ENCODE measurements around the gene SCAMP2.

Gene SCAMP2

DNA sequence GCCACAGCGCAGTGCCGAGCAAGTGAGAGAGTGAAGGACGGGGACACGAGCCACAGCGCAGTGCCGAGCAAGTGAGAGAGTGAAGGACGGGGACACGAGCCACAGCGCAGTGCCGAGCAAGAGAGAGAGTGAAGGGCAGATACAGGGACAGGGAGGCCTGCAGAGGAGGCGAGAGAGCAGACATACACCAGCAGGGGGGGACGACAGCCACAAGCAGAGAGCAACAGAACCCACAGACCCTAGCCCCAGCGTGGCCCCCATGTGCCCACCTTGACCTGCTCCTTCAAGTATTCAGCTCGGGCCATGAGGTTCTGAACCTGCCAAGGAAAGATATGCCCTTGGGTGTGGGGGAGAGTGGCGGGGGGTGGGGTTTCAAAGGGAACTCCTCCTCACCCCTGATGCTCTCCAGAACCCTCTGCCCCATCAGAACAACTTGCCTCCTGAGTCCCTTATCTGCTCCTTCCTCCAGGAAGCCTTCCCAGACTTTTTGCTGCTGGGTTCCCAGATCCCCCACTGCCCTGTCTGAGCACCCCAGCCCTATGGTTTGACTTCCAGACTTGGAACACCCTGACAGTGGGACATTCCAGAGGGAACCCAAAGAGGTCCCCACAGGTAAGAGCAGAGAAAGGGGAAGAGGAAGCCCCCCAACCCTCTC is 35.6 kb downstream of the SCAMP2 start:
- DNase-seq = no peak

DNA sequence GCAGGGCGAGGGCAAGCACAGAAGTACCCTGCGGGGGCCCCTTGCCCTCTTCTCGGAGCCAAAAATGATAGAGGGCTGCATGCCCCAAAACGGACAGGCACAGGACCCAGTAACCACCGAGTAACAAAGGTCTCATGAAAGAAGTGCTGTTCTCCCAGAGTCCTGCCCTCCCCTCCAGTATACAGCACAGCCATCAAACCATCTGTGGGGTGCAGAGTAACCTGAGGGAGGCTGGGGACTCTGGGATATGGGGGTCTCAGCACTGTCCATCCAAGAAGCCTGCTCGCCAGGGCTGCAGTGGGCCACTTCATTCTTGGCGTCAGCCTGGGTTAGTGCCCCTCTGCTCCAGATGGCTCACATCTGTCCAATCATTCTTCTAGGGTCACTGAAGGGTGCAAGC is 36.3 kb downstream of the SCAMP2 start:
- DNase-seq = no peak

DNA sequence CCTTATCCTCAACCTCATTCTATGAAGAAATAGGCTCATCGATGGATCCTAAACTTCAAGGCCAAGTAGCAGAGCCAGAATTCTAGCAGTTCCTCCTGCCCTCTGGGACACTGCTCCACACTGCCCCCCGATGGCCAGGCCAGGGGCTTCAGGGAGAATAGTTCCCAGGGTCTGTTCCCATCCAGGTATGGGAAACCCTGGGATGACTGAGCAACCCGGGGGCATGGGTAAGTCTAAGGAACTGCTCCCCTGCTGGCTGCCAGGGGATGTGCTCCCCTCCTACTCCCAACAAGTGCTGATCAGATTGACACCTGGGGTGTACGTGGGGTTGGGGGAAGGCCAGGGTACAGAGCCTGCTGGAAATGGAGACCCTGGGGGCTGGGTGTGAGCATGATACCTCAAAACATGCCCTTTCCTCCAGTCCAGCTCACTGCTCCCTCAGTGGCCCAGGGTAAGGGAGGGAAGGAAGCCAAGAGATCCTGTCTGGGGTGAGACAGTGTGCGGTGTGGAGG is 37.8 kb downstream of the SCAMP2 start:
- peak; percentile 34 to 73 for DNase-seq

DNA sequence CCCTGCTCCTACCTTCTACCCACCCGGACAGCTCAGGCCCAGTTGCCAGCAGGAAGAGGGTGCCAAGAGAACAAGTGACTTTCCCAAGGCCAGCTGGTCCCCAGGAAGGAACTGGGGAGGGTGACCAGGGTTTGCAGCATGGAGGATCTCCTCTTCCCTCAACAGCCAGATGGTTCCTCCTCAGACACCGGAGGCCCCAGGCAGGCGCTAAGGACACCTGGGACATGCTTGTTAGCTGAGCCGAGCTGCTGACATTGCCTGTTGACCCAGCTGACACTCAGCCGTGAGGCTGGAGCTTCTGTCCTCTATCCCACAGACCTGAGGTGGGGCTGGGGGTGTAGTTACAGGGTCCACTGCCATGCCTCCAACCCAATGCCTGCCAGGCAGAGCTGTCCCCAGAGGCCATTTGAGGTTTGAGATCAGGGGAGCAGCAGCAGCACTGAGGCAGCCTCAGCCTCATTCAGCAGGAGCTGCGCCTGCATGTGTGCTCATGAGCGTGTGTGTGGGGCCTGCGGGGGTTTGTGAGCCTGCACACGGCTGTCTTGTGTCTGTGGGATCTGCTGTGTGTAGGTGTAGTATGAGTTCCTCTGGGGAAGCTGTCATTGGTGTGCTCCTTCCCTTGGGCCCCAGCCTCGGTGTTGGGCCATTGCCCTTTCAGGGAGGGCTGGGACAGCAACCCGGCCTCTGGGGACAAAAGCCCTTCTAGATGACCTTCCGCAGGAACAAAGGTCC is 39.6 kb downstream of the SCAMP2 start:
- peak in 1 of 2 donors; percentile 43 for DNase-seq

DNA sequence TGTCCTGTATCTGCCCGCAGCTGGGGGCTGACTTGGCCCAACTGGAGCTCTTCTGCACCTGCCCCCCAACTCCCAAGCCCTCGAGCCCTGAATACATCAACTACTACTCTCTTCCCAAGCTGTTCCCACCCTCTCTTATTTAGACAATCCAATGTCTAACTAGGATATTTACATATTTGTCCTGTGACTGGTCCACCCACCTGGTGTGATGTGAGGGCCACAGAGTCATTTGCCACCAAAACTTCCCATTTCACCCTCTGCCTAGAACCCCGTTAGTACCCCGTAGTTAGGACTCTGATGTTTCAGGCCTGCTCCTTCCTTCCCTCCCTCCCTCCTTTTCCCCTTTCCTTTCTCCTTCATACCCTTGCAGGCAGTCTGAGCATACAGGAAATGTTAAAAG is 40.3 kb downstream of the SCAMP2 start:
- DNase-seq = peak in 1 of 2 donors; percentile 32

DNA sequence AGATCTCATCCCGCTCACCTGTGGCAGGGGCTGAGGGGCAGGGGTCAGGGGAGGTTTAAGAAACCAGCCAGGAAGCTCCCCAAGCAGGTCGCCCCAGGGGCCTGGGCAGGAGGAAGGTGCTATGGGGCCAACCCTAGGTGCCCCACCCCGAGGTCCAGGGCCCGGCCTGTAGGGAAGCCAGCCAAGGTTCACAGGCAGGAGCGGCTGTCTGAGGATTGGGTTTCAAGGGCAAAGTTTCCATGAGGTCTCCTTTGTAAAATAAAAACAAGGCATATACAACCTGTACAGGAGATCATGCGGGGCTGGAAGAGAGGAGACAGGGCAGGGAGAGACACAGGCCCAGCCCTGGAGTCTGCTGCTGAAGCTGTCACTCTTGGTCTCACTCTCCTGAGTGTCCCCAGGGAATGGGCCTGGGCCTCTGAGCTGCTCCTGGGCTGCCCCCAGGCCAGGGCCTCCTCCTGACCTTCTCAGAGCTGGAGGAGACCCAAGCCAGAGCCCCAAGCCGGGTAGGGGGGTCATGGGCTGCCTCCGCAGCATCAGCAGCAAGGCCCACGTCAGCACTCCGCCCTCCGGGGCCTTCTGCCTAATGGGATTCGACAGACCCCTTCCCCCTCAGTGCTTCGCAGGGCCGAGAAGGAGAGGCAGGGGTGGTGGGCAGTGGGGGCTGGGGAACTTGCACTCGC is 41.2 kb downstream of the SCAMP2 start:
- DNase-seq = no peak

DNA sequence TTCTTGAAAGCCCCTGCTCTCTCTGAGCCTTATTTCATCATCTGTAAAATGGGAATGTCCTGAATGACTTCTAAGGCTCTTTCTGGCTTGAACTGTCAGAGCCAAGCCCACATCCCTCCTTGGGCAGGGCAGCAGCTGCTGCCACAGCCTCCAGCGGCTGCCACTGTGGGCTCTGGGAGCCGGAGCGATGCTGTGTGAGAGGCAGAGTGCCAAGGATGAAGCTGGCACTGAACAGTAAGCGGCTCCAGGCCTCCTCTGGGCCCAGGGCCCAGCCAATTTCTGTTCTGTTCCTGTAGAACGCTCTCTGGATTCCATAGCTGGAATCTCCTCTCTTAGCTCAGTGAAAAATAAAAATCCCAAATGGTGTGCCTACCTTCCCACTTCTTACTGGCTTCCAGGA is 42.3 kb downstream of the SCAMP2 start:
- DNase-seq = no peak

DNA sequence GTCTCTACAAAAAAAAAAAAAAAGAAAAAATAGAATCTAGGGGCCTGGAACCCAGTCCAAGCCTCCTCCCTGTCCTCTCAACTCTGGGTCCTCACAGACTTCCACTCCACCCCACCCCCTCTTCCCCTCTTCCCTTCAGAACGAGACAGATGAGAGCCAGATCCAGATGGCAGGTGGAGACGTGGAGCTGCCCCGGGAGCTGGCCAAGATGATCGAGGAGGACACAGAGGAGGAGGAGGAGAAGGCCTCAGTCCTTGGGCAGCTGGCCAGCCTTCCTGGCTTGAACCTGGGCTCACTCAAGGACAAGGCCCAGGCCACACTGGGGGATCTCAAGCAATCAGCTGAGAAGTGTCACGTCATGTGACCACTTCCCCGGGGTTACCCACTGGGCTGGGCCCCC is 43.2 kb downstream of the SCAMP2 start:
- DNase-seq = no peak

DNA sequence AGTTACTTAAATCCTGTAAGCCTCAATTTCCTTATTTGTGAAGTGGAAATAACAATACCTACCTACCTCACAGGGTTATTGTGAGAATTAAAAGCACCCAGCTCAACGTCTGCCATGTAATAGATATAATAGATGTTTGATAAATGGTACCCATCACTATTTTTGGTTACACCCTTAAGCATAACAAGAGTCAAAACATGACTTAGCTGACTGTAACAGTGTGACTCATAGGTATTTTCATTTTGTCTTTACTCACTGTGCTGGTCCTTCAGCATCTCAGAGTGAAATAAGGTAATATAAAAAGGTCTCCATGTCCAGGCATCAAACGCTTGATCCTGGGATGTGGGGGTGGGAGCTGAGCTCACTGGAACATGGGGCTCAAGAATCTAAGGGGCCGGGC is 43.7 kb downstream of the SCAMP2 start:
- no peak for DNase-seq

DNA sequence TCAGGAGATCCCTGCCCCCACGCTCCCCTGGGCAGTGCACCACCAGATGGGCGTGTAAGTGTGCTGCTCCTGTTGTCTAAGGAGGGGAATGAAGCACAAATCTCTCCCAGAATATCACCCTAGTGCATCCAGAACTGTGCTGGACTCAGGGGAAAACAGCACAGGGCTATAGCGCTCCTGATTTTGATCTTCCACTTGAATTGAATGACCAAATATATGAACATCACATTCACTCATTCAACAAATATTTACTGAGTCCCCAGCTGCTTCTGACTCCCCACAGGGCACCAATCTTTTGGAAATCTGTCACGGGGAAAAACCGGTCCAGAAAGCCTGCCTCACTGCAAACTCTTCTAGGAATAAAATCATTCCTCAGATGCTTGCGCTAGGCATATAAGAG is 44.3 kb downstream of the SCAMP2 start:
- DNase-seq = no peak

DNA sequence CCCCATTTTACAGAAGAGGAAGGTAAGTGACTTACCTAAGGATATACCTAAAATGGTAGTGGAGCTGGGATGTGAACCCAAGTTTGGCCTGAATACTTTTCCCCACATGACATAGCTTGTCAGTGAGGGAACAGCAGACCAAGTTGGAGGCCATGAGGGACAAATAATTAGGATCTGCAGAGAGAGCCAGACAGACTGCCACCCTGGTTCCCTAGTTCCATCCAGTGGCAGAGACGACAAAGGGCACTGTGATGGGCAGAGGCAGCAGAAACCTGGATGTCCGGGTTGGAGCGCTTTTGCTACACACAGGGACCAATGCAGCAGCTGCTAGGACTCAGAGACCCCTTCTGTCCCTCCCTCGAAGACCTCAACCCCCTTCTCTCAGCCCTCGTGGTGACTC is 45.6 kb downstream of the SCAMP2 start:
- DNase-seq = no peak

DNA sequence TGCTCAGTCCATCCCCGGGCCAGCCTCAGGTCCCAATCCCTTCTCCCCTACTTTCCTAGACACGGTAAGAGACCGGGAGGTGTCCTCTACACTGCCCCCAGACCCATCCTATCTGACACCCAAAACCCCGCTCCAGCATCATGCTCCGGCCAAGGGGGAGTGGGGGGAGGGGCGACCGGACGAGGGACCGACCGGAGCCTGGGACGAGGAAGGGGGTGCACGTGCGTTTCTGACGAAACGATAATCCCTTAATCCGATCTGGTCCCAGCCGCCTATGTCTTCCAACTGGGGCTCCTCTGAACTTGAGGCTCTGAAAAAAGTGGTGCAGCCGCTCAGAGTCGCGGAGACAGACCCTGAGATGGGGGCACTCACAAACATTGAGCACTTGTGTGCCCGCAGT is 46.2 kb downstream of the SCAMP2 start:
- DNase-seq = no peak

DNA sequence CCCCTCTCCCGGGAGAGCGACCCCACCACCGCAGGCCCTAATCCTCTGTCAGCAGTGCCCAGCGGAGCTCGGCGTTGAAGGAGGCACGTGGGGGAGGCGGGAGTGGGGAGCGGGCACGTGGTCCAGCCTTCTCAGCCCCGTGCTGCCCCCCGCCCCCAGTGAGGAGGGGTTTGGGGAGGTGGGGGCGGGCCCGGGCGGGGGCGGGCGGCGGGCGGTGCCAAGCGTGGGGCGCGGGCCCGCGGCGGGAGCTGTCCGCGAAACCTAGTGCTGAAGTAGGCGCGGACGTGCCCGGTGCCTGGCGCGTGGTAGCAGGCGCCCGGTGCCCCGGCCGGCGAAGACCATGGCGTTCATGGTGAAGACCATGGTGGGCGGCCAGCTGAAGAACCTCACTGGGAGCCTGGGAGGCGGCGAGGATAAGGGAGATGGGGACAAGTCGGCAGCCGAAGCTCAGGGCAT is 46.8 kb downstream of the SCAMP2 start, which contains the start of gene CPLX3:
Gene CPLX3, plus strand, starts transcription at position 264 of the 456 bp plus-strand sequence. Its CDS starts 77 bp downstream, at position 341.
- peak in 1 of 2 donors; percentile 12 for DNase-seq

DNA sequence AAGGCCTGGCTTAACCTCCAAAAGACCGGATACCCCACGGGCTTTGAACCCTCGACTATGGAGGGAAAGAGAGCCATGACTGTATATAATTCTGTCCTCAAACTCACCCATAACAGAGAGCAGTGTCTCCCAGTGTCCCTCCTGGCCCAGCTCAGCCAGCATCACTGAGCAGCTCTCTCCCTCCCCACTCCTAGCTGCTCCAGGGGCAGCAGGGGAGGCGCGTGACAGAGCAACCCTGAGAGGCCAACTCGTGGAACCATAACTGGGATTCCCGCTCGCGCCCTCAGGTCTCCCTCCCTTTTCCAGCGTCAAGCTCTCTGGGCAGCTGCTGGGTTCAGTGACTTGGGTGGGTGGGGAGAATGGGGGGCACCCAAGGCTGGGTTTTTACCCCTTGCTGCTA is 47.3 kb downstream of the SCAMP2 start:
- no peak for DNase-seq

DNA sequence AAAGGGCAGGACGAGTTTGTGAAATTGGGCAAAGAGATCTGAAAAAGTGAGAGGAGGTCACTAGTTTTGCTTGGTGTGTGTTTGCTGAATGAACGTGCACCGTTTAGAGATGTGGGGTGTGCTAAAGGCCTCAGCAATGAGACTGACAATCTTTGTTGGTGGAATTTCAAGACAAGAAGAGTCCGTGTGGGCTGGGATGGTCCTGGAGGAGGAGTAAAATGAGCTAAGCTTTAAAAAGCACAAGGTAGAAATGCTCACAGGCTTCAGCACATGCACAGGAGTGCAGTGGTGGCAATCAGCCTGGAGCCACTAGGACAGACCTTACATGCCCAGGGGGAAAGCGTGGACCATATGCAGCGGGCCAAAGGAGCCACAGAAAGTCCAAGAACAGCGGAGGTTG is 48.2 kb downstream of the SCAMP2 start:
- no peak for DNase-seq

DNA sequence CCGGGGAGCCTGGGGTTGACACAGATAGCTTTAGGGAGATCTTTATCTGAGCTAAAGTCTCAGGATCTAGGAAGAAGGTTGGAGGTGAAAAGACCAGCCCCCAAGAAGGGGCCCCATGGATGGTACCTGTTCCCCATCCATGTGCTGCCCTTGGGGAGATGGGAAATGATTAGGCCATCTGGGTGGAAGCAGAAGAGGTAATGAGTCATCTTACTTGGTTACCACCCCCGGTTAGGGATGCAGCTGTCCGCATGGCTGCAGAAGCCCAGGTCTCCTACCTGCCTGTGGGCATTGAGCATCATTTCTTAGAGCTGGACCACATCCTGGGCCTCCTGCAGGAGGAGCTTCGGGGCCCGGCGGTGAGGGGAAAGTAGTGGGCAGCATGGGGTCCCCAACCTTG is 49.8 kb downstream of the SCAMP2 start:
- no peak for DNase-seq

DNA sequence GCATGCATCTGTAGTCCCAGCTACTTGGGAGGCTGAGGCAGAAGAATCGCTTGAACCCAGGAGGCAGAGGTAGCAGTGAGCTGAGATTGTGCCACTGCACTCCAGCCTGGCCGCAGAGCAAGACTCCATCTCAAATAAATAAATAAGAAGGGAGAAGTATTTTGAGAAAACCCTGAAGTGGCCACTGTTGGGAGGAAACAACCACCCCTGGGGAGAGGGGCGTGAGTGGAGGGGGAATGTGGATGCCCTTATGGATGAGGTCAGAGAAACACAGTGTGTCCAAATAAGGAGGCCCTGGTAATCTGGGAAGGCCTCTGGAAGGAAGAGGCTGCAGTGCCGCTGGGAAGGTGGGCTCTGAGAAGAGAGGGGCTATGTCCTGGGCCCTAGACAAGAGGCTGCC is 50.9 kb downstream of the SCAMP2 start:
- no peak for DNase-seq

DNA sequence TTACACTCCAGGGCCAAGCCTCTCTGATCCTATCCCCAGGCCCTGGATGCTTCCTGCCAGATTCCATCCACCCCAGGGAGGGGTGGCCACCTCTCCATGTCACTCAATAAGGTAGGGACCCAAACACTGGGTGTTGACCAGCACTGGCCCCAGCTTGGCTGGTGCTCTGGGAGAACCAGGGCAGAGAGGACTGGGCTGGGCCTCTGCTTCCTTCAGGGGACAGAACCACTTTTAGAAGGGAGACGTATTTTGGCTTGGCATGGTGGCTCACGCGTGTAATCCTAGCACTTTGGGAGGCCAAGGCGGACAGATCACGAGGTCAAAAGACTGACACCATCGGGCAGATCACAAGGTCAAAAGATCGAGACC is 51.4 kb downstream of the SCAMP2 start:
- DNase-seq = no peak

DNA sequence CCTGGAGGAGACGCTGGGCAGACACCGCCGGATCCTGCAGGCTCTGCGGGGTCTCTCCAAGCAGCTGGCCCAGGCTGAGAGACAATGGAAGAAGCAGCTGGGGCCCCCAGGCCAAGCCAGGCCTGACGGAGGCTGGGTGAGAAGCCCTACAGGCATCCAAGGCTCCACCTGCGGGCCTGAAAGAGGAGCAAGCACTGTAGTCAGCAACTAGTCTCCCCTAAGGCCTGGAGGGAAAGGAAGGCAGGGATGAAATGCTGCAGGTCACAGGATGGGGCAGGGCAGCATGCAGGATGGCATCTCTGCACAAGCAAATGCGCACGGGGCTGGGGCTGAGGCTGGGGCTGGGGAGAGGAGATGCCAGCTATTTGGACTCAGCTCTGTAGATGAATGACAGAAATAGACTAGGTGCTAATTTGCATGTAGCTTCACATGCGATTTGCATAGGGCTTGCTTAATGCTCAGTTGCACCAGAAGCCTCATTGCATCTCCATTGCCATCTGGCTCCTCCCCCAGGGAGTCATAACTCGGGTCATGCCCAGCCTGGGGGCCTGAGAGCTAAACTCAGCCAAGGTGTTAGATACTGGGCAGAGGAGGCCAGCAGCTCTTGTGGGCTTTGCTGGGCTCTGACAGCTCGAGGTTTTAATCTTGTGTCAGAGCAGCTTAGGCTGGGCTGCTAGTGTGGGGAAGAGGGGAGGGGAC is 51.9 kb downstream of the SCAMP2 start:
- DNase-seq = peak; percentile 54 to 68

DNA sequence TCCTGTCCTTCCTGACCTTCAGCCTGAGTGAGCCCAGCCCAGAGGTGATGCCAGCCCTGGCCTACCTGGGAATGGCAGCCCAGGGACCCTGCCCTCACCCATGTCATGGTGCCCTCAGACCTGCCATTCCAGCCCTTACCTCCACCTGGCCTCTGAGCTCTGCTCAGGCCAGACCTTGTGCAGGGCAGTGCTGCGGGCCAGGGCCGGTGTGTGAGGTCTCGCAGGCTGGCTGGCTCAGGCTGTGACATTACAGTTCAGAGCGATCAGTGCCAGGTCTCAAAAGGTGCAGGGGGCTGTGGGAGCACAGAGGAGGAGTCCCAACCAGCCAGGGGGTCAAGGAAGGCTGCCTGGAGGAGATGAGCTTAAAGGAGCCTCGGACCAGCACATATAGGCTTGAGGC is 53.1 kb downstream of the SCAMP2 start:
- DNase-seq = no peak

DNA sequence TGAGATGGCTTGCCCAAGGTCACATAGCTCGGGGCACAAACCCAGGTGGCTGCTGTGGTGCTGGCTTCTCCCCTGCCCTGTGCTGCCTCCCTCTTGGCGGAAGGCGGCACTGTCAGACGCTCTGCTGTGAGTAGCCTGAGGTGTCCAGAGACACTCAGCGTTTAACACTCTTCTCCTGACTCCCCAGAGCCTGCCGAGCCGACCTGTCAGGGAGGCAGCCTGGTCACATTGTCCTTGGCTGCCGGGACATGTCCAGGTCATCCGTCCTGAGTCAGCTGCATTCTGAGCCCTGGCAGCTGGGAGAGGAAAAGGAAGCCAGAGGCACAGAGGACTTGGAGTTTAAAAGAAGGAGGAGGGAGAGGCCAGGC is 55.8 kb downstream of the SCAMP2 start:
- no peak for DNase-seq

DNA sequence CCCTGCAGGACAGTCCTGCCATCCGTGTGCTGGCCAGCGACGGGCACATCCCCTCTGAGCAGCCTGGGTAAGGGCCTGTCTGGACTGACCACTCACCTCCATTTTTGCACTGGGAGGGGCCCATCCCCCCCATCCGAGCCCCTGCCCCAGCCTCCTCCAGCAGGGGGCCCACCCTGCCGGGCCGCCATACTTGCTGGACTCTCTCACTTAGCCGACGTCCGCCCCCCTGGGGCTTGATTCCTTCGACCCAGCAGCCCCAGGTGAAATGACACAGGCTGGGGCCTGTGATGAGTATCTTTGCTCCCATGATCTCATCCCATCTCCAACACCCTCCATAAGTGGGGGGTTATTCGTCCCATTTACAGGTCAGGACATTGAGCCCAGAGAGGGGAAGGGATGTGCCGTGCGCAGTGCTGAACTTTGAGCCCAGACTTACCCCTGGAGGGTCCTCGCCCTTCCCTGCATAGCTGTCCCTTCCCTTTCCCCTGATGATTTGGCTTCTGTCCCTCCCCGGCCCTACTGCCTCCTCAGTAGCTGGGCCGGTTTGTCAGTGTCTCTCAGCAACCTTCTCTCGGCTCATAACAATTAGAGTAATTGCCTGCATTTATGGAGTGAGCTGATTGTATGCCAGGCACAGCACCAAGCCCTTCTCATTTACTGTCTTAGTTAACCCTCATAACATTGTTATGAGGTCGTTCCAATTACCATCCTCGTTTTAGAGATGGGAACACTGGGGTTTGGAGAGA is 56.4 kb downstream of the SCAMP2 start:
- no peak for DNase-seq

DNA sequence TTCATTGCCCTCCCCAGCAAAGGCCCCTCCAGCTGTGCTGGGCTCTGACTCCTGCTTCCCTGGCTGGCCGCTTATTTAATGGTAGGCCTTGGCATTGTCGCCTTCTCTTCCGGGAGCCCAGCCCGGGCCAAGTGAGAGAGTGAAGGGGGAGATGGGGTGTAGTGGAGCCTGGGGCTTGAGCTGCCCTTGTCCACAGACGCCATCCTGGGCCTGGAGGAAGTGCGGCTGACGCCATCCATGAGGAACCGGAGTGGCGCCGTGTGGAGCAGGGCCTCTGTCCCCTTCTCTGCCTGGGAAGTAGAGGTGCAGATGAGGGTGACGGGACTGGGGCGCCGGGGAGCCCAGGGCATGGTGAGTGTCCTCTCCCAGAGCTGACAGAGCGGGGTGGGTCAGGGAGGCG is 57.2 kb downstream of the SCAMP2 start:
- DNase-seq = no peak

All from inflammatory macrophage treated with lipopolysaccharide for 1 hour (primary cell).